MV-4-11 (cell line): ENCODE data around the gene LTF.
"Not testable (repeated sequence)": the region's sequence is repeated elsewhere in the genome, so short reads cannot be mapped to it uniquely, and the experiment has no call there.

Experiments used
- DNase-seq: peaks from one replicate; lab custom pipeline; 2025; lab: John Stamatoyannopoulos, UW

Gene LTF

GRCh38 chr3:46464326-46465195 is at the start of gene LTF:
Gene LTF, minus strand, starts transcription at chr3:46464905. Its CDS starts 38 bp downstream, at chr3:46464867.
- no peak for DNase-seq

GRCh38 chr3:46512191-46512749 is 47.6 kb upstream of the LTF start:
- peak; percentile 89 for DNase-seq

GRCh38 chr3:46509661-46510187 is 45.0 kb upstream of the LTF start:
- DNase-seq, result no peak

- no peak for DNase-seq
Measured at GRCh38 chr3:46508850-46509591, 44.3 kb upstream of the LTF start.

- no peak for DNase-seq
Measured at GRCh38 chr3:46506526-46506925, 41.8 kb upstream of the LTF start.

DNA sequence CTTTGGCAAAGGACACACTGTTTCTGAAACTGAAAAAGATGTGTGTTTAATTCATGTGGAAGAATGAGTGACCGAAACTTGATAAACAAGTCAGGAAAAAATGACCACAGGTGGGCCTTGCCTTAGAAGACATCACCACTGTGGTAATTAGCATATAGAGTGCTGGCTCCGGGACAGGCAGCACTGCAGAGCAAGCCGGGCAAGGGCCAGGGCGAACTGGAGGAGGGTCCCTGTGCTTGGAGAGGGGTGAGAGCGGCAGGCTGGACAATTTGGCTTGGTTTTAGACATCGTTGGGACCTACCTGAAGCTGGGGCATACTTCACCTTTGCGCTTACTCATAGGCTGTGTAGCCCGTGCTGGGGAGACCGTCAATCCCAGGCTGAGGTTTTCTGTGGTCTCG is 41.2 kb upstream of the LTF start:
- no peak for DNase-seq

- DNase-seq, result no peak
Measured at GRCh38 chr3:46504789-46505188, 40.1 kb upstream of the LTF start.

DNA sequence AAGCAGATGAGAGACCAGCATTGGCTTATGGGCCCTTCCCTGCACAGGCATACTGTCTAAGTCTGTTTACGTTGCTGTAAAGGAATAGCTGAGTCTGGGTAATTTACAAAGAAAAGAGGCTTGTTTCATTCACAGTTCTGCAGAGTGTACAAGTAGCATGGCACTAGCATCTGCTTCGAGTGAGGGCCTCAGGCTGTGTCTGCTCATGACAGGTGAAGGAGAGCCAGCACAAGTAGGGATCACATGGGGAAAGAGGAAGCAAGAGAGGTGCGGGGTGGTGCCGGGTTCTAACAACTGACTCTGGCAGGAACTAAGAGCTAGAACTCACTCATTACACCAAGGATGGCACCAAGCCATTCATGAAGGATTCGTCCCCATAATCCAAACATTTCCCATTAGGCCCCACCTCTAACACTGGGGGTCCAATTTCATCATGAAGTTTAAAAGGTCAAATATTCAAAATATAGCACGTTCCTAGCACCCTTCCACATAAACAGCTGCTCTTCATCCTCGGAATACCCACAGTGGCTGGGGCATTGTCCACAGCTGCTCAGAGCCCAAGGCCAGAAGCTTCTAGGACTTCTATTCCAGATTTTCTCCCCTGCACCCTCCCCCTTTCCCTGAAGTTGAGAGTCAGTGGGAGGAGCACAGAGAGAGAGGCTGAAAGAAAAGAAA is 38.6 kb upstream of the LTF start:
- DNase-seq, result no peak

- DNase-seq, result no peak
Measured at GRCh38 chr3:46501702-46502101, 37.0 kb upstream of the LTF start.

GRCh38 chr3:46500656-46501635 is 36.2 kb upstream of the LTF start:
- DNase-seq, result peak; percentile 64

- DNase-seq, result no peak
Measured at GRCh38 chr3:46498916-46499519, 34.3 kb upstream of the LTF start.

DNA sequence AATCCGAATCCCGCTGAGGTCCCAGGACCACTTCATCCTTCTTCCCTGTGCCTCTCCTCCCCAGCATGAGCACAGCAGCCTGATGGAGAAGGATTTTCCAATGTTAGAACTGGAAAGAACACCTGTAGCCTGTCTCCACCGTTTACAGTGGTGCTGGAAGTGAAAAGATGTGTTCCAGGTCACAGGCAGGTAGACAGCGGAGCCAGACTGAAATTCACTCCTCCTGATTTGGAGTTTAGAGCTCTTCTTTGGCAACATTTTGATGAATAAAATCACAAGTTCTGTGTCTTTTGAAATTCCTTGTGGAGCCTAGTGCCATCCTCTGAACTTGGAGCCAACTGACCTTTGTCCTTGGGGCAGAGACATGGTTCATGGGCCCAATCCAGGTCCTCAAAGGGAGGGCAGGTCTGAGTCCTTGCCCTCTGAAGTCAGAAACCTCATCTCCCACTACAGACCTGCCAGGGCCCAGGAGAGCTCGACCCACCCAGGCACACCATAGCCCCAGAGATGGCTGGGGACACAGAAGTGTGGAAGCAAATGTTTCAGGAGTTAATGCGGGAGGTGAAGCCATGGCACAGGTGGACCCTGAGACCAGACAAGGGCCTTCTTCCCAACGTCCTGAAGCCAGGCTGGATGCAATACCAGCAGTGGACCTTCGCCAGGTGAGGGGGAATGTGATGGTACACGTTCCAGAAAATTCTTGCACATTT is 33.0 kb upstream of the LTF start, which contains the start of gene RTP3:
Gene RTP3 (plus strand): TSS at position 421 of the 710 bp plus-strand sequence. CDS start 87 bp downstream, at position 508.
- DNase-seq, result no peak

DNA sequence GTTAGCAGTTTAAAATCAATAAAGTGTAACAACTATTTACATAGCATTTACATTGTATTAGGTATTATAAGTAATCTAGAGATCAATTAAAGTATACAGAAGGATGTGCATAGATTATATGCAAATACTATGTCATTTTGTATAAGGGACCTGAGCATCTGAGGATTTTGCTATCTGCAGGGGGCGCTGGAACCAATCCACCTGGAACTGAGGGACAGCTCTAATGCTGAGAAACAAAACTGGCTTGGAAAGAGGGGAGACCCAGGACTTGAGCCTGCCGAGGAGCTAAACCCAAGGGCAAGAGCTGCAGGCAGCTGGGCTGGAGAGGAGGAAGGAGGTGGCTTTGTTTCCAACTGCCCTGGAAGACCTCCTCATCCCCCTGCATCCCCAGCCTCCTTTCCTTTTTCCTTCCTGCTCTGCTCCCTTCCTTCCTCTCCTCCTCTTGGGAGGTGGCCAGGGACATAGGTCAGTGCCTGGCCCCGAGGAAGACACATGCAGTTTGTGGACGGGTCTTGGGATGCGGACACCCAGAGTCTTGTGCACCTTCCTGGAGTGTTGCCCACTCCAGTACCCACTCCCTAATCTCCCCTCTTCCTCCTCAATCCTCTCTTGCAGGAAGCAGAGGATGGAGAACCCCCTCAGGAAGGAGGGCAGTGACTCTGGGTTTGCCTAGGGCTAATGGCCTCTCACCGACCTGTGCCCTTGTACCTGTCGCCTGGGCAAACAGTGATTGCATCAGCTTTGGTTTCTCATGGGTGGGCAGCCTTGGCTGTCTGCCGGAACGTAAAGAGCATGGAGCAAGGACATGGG is 32.2 kb upstream of the LTF start:
- no peak for DNase-seq

DNA sequence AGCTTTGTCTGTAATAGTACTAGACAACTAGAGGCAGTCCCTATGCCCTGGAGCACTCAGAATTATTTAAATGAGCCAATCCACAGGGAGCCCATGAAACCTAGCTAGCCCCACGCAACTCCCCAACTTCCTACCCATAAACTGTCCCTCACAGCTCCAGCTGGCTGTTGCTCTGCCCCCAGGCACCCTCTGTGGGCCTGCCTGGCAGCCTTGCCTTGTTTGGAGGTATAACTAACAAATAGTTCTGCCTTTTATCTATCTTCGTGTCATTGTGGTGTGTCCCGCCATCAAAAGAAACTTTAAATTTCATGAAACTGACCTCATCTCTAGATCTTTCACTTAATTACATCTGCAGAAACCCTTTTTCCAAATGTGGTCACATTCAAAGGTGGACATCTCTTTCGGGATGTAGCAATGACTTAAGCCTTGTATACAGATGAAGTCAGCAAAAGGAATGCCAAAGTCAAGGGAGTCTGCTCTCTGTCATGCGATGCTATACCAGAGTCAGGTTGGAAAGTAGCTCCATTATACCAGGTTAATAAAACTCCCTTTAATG is 31.3 kb upstream of the LTF start:
- DNase-seq, result no peak

- DNase-seq, result not testable (repeated sequence)
Measured at GRCh38 chr3:46494491-46494890, 29.8 kb upstream of the LTF start.

GRCh38 chr3:46492890-46493547 is 28.3 kb upstream of the LTF start:
- no peak for DNase-seq

GRCh38 chr3:46491089-46492070 is 26.7 kb upstream of the LTF start:
- no peak for DNase-seq
